ENCODE results near the gene IL1RAPL2. TPM values are rescaled to one million over a fixed set of nuclear protein-coding genes. Genes with fewer than 3 reads are reported as not detected.

IL1RAPL2 gene
- total and polyA plus RNA-seq, 3 experiments from 2014 or later: not detected

GRCh38 chrX:105260291-105261043, 694.5 kb downstream of the IL1RAPL2 start:
- no peak for DNase-seq
- no peaks in the 10 kb centered on the region for H3K27me3 ChIP-seq (ENCODE audit: insufficient read depth, low read length, poor library complexity, severe bottlenecking)
- no peak overlapping the region for H3K4me3 Mint-ChIP-seq
- H3K27ac ChIP-seq (ENCODE audit: low read depth, low read length): no peak overlapping the region
- H3K36me3 Mint-ChIP-seq: no peaks in the 10 kb centered on the region
- H3K9me3 Mint-ChIP-seq: peaks cover 0 to 4% (median 0%) of the 10 kb centered on the region in 5 donors
- H3K36me3 ChIP-seq (ENCODE audit: insufficient read depth, low read length): no peaks in the 10 kb centered on the region
- POLR2A ChIA-PET: no interaction called here
- H3K27ac Mint-ChIP-seq: no peak overlapping the region
- peaks cover 0 to 11% of the 10 kb centered on the region in 2 donors for H3K27me3 Mint-ChIP-seq
- no peak overlapping the region for H3K4me3 ChIP-seq (ENCODE audit: low read length)
- no peaks in the 10 kb centered on the region for H3K4me1 ChIP-seq (ENCODE audit: insufficient read depth, low read length)
- no peaks in the 10 kb centered on the region for H3K9me3 ChIP-seq (ENCODE audit: low read length)
- CTCF ChIA-PET: no interaction called here
- no peaks in the 10 kb centered on the region for H3K4me1 Mint-ChIP-seq

DNA sequence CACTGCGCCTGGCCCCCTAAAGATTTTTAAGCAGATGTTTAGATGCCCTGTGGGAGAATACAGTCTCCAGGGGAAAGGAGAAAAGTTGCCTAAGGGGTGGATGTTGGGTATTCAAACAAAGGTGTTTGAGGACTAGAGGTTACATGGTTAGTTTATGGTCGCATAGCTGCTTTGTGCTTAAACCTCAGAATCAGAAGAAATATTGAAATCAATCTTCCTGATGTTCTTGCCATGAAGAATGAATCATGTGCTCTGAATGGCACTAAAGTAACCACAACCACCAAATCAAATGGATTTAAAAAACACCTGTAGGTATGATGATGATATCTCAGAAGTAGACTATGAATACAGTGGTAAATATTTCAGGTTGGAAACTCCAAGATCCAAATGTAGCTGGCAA, 697.2 kb downstream of the IL1RAPL2 start:
- Histone ChIP-seq H3K27ac (ENCODE audit: low read depth, low read length) (no peak overlapping the region), H3K4me3 (ENCODE audit: low read length) (no peak overlapping the region), H3K27me3 (ENCODE audit: insufficient read depth, low read length, poor library complexity, severe bottlenecking) (no peaks in the 10 kb centered on the region), H3K36me3 (ENCODE audit: insufficient read depth, low read length) (no peaks in the 10 kb centered on the region), H3K4me1 (ENCODE audit: insufficient read depth, low read length) (no peaks in the 10 kb centered on the region), H3K9me3 (ENCODE audit: low read length) (no peaks in the 10 kb centered on the region)
- Mint-ChIP-seq H3K36me3 (no peaks in the 10 kb centered on the region), H3K4me3 (no peak overlapping the region), H3K4me1 (no peaks in the 10 kb centered on the region), H3K27me3 (peaks cover 0 to 12% of the 10 kb centered on the region in 2 donors), H3K27ac (no peak overlapping the region), H3K9me3 (peaks cover 0 to 4% (median 0%) of the 10 kb centered on the region in 5 donors)
- DNase-seq: no peak
- ChIA-PET CTCF (no interaction called here), POLR2A (no interaction called here)

- peaks cover 0 to 4% (median 0%) of the 10 kb centered on the region in 5 donors for H3K9me3 Mint-ChIP-seq
- H3K4me1 Mint-ChIP-seq: no peaks in the 10 kb centered on the region
- H3K27me3 Mint-ChIP-seq: peaks cover 0 to 12% of the 10 kb centered on the region in 2 donors
- Histone ChIP-seq H3K36me3 (ENCODE audit: insufficient read depth, low read length) (no peaks in the 10 kb centered on the region), H3K4me1 (ENCODE audit: insufficient read depth, low read length) (no peaks in the 10 kb centered on the region), H3K27ac (ENCODE audit: low read depth, low read length) (no peak overlapping the region), H3K4me3 (ENCODE audit: low read length) (no peak overlapping the region), H3K9me3 (ENCODE audit: low read length) (no peaks in the 10 kb centered on the region), H3K27me3 (ENCODE audit: insufficient read depth, low read length, poor library complexity, severe bottlenecking) (no peaks in the 10 kb centered on the region)
- ChIA-PET CTCF (no interaction called here), POLR2A (no interaction called here)
- no peaks in the 10 kb centered on the region for H3K36me3 Mint-ChIP-seq
- no peak for DNase-seq
- no peak overlapping the region for H3K4me3 Mint-ChIP-seq
- H3K27ac Mint-ChIP-seq: no peak overlapping the region
Measured at GRCh38 chrX:105263801-105264200, 697.8 kb downstream of the IL1RAPL2 start.

DNA sequence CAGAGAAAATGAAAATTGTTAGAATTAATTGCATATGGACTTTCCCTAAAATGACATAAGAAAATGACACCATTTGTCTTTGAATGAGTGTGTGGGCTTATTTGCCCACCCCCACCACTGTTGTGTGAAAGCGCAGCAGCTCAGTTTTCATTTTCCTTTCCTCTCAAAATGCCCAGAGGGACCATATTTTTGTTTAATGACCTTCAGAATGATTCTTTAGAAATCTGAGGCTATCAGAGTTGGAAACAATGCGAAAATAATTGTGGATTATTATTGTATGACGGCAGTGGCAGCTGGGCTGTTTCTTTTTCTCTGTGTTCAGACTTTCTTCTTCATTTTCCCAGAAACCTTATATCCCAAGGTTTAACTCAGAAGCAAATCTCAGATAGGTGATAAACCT, 699.1 kb downstream of the IL1RAPL2 start:
- H3K36me3 Mint-ChIP-seq: no peaks in the 10 kb centered on the region
- POLR2A ChIA-PET: no interaction called here
- peaks cover 0 to 12% of the 10 kb centered on the region in 2 donors for H3K27me3 Mint-ChIP-seq
- CTCF ChIA-PET: no interaction called here
- no peaks in the 10 kb centered on the region for H3K4me1 Mint-ChIP-seq
- Histone ChIP-seq H3K36me3 (ENCODE audit: insufficient read depth, low read length) (no peaks in the 10 kb centered on the region), H3K9me3 (ENCODE audit: low read length) (no peaks in the 10 kb centered on the region), H3K4me1 (ENCODE audit: insufficient read depth, low read length) (no peaks in the 10 kb centered on the region), H3K27me3 (ENCODE audit: insufficient read depth, low read length, poor library complexity, severe bottlenecking) (no peaks in the 10 kb centered on the region), H3K27ac (ENCODE audit: low read depth, low read length) (no peak overlapping the region), H3K4me3 (ENCODE audit: low read length) (no peak overlapping the region)
- DNase-seq: no peak
- no peak overlapping the region for H3K4me3 Mint-ChIP-seq
- no peak overlapping the region for H3K27ac Mint-ChIP-seq
- peaks cover 0 to 4% (median 0%) of the 10 kb centered on the region in 5 donors for H3K9me3 Mint-ChIP-seq

- H3K4me1 ChIP-seq (ENCODE audit: insufficient read depth, low read length): no peaks in the 10 kb centered on the region
- Mint-ChIP-seq H3K27me3 (peaks cover 0 to 12% of the 10 kb centered on the region in 2 donors), H3K9me3 (peaks cover 0 to 1% (median 0%) of the 10 kb centered on the region in 5 donors), H3K4me1 (no peaks in the 10 kb centered on the region), H3K27ac (no peak overlapping the region), H3K36me3 (no peaks in the 10 kb centered on the region), H3K4me3 (no peak overlapping the region)
- H3K27ac ChIP-seq (ENCODE audit: low read depth, low read length): no peak overlapping the region
- CTCF ChIA-PET: no interaction called here
- H3K36me3 ChIP-seq (ENCODE audit: insufficient read depth, low read length): no peaks in the 10 kb centered on the region
- POLR2A ChIA-PET: no interaction called here
- H3K27me3 ChIP-seq (ENCODE audit: insufficient read depth, low read length, poor library complexity, severe bottlenecking): no peaks in the 10 kb centered on the region
- no peaks in the 10 kb centered on the region for H3K9me3 ChIP-seq (ENCODE audit: low read length)
- no peak overlapping the region for H3K4me3 ChIP-seq (ENCODE audit: low read length)
- DNase-seq: no peak
Measured at GRCh38 chrX:105266456-105266855, 700.5 kb downstream of the IL1RAPL2 start.

GRCh38 chrX:105267167-105267566, 701.2 kb downstream of the IL1RAPL2 start:
- H3K9me3 ChIP-seq (ENCODE audit: low read length): no peaks in the 10 kb centered on the region
- Mint-ChIP-seq H3K4me1 (no peaks in the 10 kb centered on the region), H3K4me3 (no peak overlapping the region), H3K27me3 (peaks cover 0 to 12% of the 10 kb centered on the region in 2 donors), H3K27ac (no peak overlapping the region), H3K36me3 (no peaks in the 10 kb centered on the region), H3K9me3 (no peaks in the 10 kb centered on the region)
- H3K27me3 ChIP-seq (ENCODE audit: insufficient read depth, low read length, poor library complexity, severe bottlenecking): no peaks in the 10 kb centered on the region
- H3K36me3 ChIP-seq (ENCODE audit: insufficient read depth, low read length): no peaks in the 10 kb centered on the region
- H3K4me3 ChIP-seq (ENCODE audit: low read length): no peak overlapping the region
- H3K4me1 ChIP-seq (ENCODE audit: insufficient read depth, low read length): no peaks in the 10 kb centered on the region
- ChIA-PET POLR2A (no interaction called here), CTCF (no interaction called here)
- no peak for DNase-seq
- H3K27ac ChIP-seq (ENCODE audit: low read depth, low read length): no peak overlapping the region

GRCh38 chrX:105269386-105269785, 703.4 kb downstream of the IL1RAPL2 start:
- Mint-ChIP-seq H3K4me3 (no peak overlapping the region), H3K27ac (no peak overlapping the region), H3K27me3 (peaks cover 0 to 12% of the 10 kb centered on the region in 2 donors), H3K4me1 (no peaks in the 10 kb centered on the region), H3K36me3 (no peaks in the 10 kb centered on the region), H3K9me3 (peaks cover 0 to 1% (median 0%) of the 10 kb centered on the region in 5 donors)
- H3K36me3 ChIP-seq (ENCODE audit: insufficient read depth, low read length): no peaks in the 10 kb centered on the region
- H3K27ac ChIP-seq (ENCODE audit: low read depth, low read length): no peak overlapping the region
- H3K9me3 ChIP-seq (ENCODE audit: low read length): no peaks in the 10 kb centered on the region
- no peak for DNase-seq
- no peak overlapping the region for H3K4me3 ChIP-seq (ENCODE audit: low read length)
- ChIA-PET CTCF (no interaction called here), POLR2A (no interaction called here)
- no peaks in the 10 kb centered on the region for H3K4me1 ChIP-seq (ENCODE audit: insufficient read depth, low read length)
- no peaks in the 10 kb centered on the region for H3K27me3 ChIP-seq (ENCODE audit: insufficient read depth, low read length, poor library complexity, severe bottlenecking)

DNA sequence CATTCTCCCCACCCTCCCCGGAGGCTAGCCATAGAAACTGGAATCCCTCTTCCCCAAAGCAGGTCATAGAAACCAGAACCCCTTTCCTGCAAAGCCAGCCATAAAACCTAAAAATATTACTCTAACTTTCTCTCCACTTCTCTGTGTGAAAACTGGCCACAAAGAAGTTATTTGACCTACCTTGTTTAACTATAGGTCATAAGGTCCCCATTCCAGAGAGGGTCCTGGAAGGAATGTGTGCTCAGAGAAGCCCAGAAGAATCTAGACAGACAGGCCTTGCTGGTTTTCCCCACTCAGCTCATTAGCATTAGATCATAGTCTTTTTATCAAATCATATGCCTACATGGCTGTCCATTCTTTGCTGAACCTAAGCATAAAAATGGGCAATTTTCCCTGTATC, 707.3 kb downstream of the IL1RAPL2 start:
- POLR2A ChIA-PET: no interaction called here
- peaks cover 0 to 5% of the 10 kb centered on the region in 2 donors for H3K27me3 Mint-ChIP-seq
- H3K36me3 Mint-ChIP-seq: peaks cover 0 to 2% (median 0%) of the 10 kb centered on the region in 3 donors
- peaks cover 0 to 9% (median 0%) of the 10 kb centered on the region in 5 donors for H3K9me3 Mint-ChIP-seq
- CTCF ChIA-PET: no interaction called here
- no peaks in the 10 kb centered on the region for H3K9me3 ChIP-seq (ENCODE audit: low read length)
- no peak overlapping the region for H3K27ac Mint-ChIP-seq
- no peak overlapping the region for H3K4me3 ChIP-seq (ENCODE audit: low read length)
- no peak overlapping the region for H3K27ac ChIP-seq (ENCODE audit: low read depth, low read length)
- no peaks in the 10 kb centered on the region for H3K4me1 Mint-ChIP-seq
- DNase-seq: no peak
- no peaks in the 10 kb centered on the region for H3K4me1 ChIP-seq (ENCODE audit: insufficient read depth, low read length)
- no peak overlapping the region for H3K4me3 Mint-ChIP-seq
- H3K27me3 ChIP-seq (ENCODE audit: insufficient read depth, low read length, poor library complexity, severe bottlenecking): no peaks in the 10 kb centered on the region
- H3K36me3 ChIP-seq (ENCODE audit: insufficient read depth, low read length): no peaks in the 10 kb centered on the region

All from CD8-positive, alpha-beta memory T cell (primary cell).